HG03095 (cell line): ENCODE data around the gene MPIG6B.

Experiments used
- ATAC-seq: cut with Tn5 transposase; IDR thresholded peaks from one replicate; pipeline ENCODE4 v1.9.1; 2021; ENCODE audit warnings: moderate library complexity; ENCODE audit not compliant: unreplicated experiment

Gene MPIG6B

DNA sequence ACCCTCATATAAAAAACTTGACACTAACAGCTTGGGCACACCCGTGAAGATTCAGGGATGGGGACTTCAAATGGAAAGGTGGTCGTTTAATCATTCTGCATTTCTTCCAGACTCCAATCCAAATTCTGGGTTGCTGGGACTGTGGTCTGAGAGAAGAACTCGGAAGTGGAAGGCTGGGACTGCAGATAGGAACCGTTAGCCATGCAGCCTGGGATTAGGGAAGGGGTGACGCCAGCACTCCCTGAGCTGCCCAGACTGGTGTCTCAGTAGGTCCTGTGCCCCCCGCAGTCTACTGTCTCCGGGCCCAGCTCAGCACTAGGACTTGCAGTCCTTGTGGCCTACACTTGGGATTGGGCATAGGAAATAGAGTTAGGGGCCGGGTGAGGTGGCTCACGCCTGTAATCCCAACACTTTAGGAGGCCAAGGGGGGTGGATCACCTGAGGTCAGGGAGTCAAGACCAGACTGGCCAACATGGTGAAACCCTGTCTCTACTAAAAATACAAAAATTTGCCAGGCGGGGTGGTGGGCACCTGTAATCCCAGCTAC, 13.7 kb downstream of the MPIG6B start:
- ATAC-seq, result no peak

DNA sequence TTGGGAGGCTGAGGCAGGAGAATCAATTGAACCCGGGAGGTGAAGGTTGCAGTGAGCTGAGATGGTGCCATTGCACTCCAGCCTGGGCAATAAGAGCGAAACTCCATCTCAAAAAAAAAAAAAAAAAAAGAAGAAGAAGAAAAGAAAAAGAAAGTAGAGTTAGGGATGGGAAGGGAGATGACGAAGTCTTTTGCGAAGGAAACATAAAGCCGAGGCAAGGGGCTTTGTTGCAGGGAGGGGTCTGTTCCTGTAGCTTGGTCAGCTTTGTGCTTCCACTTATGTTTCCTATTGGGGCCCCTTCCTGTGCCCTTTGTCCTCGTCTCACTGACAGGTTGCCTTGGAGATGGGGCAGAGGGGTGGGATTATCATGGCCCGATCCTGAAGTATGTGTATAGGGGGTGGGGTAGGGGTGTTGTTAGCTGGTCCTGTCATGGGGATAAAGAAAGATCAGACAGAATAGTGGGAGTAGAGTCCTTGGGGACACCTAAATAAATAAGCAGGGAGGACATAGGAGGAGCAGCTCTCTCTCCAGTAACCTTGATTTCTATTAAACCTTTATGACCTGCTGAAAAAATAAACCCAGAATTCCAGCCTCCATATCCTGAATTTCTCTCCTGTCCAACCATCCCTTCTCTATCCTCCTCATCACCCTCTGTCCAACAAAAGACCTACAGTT, 14.3 kb downstream of the MPIG6B start:
- ATAC-seq, result no peak

DNA sequence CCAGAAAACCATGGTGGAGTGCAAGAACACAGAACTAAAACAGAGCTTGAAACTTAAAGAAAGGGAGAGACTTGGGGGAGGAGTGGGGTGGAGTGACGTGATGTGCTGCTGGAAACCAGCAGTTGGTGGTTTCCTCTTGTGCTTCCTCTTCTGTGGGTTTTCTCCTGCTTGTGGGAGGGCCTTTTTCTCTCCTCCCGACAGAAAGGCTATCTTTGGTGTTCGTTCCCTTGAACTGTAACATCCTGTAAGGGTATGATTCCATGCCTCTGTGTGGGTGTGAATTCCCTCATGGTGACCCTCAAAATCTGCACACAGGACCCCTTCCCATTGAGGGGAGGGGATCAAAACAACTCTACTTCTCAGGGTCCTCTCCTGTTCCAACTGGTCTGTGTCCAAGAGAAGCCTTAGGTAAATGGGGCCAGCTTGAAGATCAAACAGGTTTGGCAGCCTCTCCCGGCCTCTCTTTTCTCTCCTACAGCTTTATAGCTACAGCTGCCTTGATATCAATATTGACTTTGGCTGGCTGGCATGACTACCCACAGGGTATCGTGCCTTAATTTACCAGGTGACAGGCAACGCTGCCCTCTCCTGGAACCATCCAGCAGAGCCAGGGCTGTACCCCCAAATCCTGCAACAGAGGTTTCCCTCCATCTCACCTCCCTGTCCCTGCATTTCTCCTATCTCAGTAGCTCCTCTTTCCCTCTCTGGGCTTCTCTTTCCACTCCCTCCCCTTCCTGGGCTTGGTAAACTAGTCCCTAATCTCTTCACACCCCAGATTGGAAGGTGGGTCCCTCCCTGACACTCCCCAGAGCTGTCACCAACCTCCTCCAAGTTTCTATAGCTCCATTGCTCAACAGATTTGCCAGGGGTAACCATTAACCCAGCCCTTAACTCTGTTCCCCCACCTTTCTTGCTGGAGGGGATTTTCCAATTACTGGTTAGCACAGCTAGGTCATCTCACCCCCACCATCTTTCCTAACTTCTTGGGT, 15.1 kb downstream of the MPIG6B start:
- ATAC-seq, result no peak

DNA sequence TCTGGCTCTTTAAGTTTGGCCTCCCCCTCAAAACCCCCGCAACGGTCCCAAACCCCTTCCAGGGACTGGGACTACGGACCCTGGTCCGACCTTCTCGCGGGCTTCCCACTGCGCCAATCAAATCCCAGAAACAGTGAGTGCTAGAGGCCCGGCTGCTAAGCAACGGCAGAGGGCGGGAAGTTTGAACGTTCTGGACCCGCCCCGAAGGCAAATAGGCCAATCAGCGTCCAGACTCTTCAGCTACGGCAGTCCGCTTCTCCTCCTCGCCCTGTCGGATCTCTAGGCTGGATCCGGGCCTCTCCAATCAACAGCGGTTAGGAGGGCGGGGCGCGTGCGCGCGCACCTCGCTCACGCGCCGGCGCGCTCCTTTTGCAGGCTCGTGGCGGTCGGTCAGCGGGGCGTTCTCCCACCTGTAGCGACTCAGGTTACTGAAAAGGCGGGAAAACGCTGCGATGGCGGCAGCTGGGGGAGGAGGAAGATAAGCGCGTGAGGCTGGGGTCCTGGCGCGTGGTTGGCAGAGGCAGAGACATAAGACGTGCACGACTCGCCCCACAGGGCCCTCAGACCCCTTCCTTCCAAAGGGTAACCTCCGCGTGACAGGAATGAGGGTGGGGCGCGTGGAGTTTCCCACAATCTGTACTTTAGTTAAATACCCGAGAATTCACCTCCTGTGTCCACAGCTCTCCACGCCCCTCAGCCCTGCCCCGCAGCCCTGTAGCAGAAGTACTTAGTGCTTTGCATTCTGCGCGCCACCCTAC, 16.6 kb downstream of the MPIG6B start, which contains the start of gene MSH5:
MSH5 (plus strand) TSS at position 367 of the 758 bp plus-strand sequence. CDS start 462 bp downstream, outside the sequence.
- ATAC-seq, result peak; percentile 69

DNA sequence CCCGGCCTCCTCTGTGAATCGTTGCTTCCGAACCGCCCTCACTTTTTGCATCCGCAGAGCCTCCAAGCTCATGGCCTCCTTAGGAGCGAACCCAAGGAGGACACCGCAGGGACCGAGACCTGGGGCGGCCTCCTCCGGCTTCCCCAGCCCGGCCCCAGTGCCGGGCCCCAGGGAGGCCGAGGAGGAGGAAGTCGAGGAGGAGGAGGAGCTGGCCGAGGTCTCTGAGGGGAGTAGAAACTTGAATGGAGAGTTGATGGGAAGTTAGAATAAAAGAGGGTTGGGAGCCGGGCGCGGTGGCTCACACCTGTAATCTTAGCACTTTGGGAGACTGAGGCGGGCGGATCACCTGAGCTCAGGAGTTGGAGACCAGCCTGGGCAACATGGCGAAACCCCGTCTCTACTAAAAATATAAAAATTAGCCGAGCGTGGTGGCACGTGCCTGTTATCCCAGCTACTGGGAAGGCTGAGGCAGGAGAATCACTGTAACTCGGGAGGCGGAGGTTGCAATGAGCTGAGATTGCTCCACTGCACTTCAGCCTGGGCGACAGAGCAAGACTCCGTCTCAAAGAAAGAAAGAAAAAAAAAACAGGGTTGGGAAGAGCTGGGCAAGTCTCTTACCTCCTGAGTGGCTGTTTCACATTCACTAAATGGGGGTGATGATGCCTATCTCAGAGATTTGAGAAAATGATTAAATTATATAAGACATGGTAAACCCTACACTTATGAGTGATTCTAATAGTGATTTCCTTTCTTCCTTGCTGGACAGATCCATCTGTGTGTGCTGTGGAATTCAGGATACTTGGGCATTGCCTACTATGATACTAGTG, 17.4 kb downstream of the MPIG6B start:
- ATAC-seq, result no peak

DNA sequence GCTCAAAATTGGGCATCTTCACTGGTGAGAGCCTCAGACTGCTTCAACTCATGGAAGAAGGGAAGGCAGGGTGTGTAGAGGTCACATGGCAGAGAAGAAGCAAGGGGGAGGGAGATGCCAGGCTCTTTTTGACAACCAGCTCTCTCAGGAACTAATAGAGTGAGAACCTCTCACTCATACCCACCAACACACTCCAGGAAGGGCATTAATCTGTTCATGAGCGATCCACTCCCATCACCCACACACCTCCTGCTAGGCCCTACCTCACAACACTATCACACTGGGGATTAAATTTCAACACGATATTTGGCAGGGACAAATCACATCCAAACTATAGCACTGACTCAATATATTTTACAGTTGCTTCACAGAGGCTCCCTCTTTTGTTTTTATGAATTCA, 18.6 kb downstream of the MPIG6B start:
- no peak for ATAC-seq

DNA sequence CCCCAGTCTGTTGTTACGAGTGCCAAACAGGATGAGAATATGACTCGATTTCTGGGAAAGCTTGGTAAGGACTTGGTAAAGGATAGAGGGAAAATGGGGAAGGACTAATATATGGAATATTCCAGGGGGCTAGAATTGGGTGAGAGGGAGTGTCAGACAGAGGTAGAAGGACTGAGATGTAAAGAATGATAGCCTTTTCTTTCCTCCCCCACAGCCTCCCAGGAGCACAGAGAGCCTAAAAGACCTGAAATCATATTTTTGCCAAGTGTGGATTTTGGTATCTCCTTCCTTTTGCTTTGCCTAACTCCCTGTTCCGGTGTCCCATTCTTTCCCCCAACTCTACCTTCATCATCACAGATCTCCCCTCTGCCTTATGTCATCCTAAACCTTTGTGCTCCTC, 19.7 kb downstream of the MPIG6B start:
- ATAC-seq, result no peak

DNA sequence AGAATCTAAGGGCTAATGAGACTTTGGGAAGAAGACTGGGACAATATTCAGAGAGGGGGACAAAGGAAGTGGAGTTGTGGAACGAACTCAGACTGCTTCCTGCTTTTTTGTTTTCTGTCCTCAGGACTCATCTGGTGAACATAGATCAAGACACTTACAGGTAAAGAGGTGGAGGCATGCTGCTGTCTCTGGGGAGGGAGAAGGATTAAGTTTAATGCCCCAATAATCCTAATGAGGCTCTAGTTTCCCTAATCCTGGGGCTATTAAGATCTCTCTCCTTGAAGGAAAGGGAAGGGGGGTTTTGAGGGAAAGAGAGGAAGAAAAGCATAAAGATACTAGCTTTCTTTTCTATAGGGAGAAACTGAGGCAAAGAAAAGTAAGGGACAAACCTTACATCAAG, 21.2 kb downstream of the MPIG6B start:
- ATAC-seq, result no peak

DNA sequence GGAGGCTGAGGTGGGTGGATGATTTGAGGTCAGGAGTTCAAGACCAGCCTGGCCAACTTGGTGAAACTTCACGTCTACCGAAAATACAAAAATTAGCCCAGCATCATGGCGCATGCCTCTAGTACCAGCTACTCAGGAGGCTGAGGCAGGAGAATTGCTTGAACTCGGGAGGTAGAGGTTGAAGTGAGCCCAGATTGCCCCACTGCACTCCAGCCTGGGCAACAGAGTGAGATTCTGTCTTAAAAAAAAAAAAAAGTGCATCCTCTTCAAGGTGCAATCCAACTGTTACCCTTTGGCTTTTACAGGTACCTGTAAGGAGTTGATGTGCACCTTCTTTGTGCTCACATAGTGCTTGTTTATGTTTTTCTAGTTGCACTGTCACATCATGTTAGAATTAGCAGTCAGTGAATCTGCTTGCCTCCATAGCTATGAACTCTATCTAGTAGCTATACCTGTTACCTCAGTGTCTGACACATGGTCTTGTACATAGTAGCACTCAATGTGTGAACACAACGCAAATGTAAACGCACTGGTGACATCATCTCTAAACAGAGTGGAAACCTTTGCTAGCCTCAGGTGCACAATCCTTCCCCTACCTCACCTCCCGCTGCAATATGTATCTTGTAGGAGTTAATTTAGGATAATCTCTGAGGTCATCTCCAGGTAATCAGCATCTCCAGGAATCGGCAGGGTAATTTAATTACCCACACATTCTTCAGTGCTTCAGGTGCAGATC, 26.3 kb downstream of the MPIG6B start:
- no peak for ATAC-seq

DNA sequence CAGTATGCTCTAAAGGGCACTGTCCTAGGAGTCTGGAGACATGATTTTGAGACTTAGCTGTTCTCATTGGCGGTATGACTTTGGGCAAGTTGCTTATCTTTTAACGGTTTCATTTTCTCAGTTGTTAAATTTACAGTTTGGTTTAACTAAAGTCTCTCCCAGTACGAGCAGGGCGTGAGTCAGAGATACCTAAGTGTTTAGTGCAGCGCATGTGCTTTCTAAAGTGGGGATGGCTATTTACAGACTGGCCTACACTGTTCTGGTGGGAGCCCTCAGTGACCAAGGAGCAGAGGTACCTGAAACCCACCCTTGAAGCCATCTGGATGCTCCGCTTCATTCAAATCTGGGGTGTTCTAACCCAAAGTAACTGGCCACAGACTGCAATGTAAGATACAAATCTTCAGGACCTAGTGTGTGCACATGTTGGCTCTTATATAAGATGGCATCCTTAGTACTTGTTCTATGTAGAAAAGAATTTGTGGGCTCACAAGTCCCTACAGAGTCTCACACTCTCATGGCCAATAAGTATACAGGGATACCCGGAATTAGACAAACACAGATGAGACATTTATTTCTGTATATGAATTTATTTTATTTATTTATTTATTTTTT, 27.3 kb downstream of the MPIG6B start:
- no peak for ATAC-seq

DNA sequence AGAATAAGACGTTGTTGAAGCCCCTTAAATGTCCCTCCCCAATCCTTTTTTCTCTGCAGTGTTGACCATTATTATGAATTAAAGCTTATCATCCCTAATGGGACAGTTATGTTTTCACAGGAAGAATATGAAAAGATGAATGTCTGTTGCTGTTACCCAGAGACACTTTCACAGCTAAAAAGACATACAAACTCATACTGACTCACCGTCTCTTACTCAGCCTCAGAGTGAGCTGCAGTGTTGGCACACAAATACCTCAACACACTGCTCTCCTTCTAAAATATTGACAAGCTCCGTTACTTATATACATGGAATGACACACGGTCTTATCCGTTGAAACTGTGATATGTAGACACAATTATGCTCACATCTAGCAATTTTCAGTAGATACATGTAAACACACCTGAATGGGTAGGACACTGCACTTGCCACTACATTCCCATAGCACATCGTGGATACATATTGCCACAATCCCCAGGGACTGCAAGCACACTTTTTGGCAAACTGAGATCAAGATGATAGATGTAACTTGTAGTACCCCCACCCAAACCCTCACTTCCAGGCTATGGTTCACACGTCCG, 29.7 kb downstream of the MPIG6B start:
- no peak for ATAC-seq

DNA sequence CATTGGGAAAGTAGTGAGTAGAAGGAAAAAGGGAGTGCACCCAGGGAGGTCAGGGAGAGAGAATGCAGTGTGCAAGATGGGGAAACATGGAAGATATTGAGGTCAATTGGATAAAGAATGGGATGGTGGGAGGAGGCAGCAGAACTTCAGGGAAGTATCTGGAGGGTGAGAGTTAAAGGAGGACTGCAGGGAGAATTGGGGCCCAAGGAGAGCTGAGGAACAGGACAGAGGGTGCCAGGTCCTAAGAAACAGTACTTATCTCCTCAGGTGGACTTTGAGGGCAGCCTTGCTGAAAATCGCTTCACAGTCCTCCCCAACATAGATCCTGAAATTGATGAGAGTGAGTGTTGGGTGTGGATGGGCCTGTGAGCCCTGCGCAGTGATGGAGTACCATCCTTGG, 35.1 kb downstream of the MPIG6B start:
- no peak for ATAC-seq

DNA sequence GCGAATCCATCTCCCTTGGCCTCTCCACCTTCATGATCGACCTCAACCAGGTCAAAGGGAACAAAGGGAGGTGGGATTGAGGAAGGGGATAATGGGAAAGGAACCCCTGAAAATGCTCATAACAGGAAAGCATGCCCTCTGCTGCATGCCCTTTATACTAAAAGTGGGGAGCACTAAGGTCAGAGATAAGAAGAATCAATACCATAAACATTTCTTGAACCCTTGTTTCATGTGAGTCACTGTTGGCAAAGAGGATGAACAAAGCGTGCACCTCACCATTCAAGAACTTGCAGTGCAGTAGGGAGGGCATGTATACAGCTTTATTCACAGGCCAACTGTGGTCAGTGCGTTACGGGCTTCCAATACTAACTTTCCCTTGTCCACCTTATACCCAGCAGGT, 37.6 kb downstream of the MPIG6B start:
- no peak for ATAC-seq

DNA sequence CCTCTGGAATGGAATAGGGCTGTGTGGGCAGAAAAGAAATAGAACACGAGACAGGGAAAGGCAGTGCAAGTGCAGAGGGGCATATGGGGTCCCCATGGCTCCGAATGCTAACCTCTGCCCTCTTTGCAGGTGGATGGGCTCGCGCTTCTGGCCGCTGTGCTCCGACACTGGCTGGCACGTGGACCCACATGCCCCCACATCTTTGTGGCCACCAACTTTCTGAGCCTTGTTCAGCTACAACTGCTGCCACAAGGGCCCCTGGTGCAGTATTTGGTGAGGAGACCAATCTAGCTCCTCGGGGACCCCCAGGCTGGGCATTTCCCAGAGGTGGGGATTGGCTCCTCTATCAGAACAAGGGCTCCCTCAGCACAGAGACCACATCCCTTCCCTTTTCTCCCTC, 38.2 kb downstream of the MPIG6B start:
- ATAC-seq, result no peak

DNA sequence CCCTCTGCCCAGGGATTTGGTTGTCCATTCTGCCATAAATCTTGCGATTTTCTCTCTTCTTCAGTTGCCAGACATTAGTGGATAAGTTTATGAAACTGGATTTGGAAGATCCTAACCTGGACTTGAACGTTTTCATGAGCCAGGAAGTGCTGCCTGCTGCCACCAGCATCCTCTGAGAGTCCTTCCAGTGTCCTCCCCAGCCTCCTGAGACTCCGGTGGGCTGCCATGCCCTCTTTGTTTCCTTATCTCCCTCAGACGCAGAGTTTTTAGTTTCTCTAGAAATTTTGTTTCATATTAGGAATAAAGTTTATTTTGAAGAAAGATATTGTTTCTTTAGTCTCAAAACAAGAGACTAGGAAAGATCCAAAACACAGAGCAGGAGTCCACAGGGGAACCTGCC, 39.2 kb downstream of the MPIG6B start, which contains the start of gene SAPCD1:
SAPCD1 (plus strand) TSS at position 301 of the 400 bp plus-strand sequence. CDS start 399 bp downstream, outside the sequence.
- no peak for ATAC-seq

DNA sequence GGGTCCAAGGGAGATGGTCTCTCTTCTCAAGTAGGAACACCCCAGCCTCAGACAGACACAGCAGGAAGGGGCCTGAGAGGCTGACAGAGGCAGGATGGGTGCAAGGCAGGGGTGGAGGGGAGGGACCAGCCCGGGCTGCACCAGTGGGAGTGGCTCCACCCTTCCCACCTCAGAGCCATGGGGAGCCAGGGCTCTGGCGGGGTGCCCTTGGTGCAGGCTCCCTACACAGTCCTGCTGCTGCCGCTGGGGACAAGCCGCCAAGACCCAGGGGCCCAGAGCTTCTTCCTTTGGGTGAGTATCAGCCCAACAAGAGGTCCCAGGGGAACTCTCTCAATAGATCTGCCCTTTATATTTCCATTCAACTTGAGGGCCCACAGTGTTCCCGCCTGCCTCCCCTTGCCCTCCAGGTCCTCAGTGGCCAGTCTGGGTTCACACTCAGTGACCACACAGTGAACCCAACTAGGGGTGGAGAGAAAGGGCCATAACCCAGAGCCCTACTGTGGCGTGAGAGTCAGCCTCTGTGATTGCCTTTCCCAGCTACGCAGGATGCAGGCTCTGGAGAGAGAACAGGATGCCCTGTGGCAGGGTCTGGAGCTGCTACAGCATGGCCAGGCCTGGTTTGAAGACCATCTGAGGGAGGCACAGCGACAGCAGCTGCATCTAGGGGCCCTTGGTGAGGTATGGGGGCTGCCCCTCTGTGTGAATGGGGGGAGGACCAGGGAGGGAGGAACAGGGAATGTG, 39.9 kb downstream of the MPIG6B start:
- no peak for ATAC-seq

DNA sequence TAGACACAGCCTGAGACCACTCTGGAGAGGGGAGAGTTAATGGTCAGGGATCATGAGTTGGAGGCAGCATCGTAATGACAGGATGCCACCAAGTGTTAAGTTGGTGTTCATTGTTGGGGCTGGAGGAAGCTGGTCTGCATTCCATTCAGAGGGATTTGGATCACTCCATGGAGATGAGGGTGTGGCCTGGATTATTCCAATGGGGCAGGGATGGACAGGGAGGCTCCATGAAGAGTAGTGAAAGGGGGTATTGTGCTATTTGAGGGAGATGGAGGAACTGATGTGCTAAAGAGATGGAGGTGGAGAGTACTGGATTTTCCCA, 40.4 kb downstream of the MPIG6B start:
- no peak for ATAC-seq

DNA sequence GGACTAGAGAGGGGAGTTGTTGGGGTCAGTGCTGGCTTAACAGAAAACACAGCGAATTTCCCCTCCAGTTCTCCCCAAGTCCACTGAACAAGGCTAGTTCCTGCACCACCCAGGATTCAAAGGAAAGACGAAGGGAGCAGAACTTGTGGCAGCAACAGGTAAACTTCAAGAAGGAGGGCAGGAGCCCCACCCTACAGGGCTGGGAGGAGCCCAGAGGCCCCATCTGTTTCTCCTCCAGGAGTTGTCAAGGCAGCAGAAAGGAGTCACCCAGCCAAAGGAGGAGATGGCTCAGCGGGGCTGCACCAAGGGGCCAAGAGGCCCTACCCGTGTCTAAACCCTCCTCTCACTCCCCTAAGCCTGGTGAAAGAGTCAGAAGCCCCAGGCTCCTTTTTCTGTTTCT, 41.0 kb downstream of the MPIG6B start:
- ATAC-seq, result no peak
